ENCODE data around the gene FLVCR2. TPM values are rescaled to one million over a fixed set of nuclear protein-coding genes. Genes with fewer than 3 reads are reported as not detected.

The FLVCR2 gene
- total RNA-seq, 1 experiment from 2014 or later = 12.4 TPM

- 0 out of 2 replicates have a peak overlapping the region, but pooled peaks have one; percentile 47 for H3K4me2 ChIP-seq
- no peaks in the 10 kb centered on the region for H3K9me2 ChIP-seq (ENCODE audit: insufficient read depth)
- no peaks in the 10 kb centered on the region for H3K9me3 ChIP-seq (ENCODE audit: insufficient read depth, low read depth)
- DNase-seq = no peak
- ChIA-PET POLR2A (ENCODE audit: unreplicated experiment) (no interaction called here), CTCF (interaction anchor here (0.5 kb wide), 1 partner anchor 501 kb away, joined by 8 read pairs; no protein-coding TSS in a partner anchor)
- TF ChIP-seq EZH2 (IDR thresholded peaks at IDR 0.05; ENCODE audit: low read depth) (no peak), CTCF (conservative IDR thresholded peaks at IDR 0.05) (no peak)
- no peak overlapping the region for H2AFZ ChIP-seq
- peaks cover 45% of the 10 kb centered on the region for H3K4me1 ChIP-seq (replicated peaks; ENCODE audit: insufficient read depth)
- H3K79me2 ChIP-seq (ENCODE audit: low read depth) = no peaks in the 10 kb centered on the region
- no peak overlapping the region for H3K4me3 ChIP-seq
- no peaks in the 10 kb centered on the region for H3K27me3 ChIP-seq (ENCODE audit: insufficient read depth, low read depth)
- H3K36me3 ChIP-seq (ENCODE audit: low read depth) = peaks cover 22% of the 10 kb centered on the region; the same call in 1 of the 2 replicates
- H3K27ac ChIP-seq = peak overlapping the region; percentile 61
- BruUV-seq (replicated peaks) = no TSS peak
- peaks cover 39% of the 10 kb centered on the region for H3F3A ChIP-seq (ENCODE audit: insufficient read depth, low read depth)
- intact Hi-C loops (cut with micrococcal nuclease; ENCODE audit: unreplicated experiment) = loop anchor here (5.0 kb wide), 1 partner anchor 42 kb away; no protein-coding TSS in a partner anchor
- no peaks in the 10 kb centered on the region for H4K20me1 ChIP-seq (ENCODE audit: insufficient read depth)
These were observed 70.9 kb downstream of the FLVCR2 start for GRCh38 chr14:75649337-75649736.

GRCh38 chr14:75649773-75650172, 71.4 kb downstream of the FLVCR2 start:
- H3K4me3 ChIP-seq = no peak overlapping the region
- peaks cover 22% of the 10 kb centered on the region; the same call in 1 of the 2 replicates for H3K36me3 ChIP-seq (ENCODE audit: low read depth)
- POLR2A ChIA-PET (ENCODE audit: unreplicated experiment) = interaction anchor here (0.6 kb wide), 1 partner anchor 72 kb away, joined by 3 read pairs; no protein-coding TSS in a partner anchor
- no peak for DNase-seq
- TF ChIP-seq CTCF (conservative IDR thresholded peaks at IDR 0.05) = no peak
- no peak for TF ChIP-seq EZH2 (IDR thresholded peaks at IDR 0.05; ENCODE audit: low read depth)
- CTCF ChIA-PET = no interaction called here
- H3K9me3 ChIP-seq (ENCODE audit: insufficient read depth, low read depth) = no peaks in the 10 kb centered on the region
- H3K27ac ChIP-seq = peak overlapping the region; percentile 61; the same call in 1 of the 2 replicates
- no peak overlapping the region for H2AFZ ChIP-seq
- no peak overlapping the region for H3K4me2 ChIP-seq
- H3F3A ChIP-seq (ENCODE audit: insufficient read depth, low read depth) = peaks cover 40% of the 10 kb centered on the region
- no peaks in the 10 kb centered on the region for H3K27me3 ChIP-seq (ENCODE audit: insufficient read depth, low read depth)
- H3K9me2 ChIP-seq (ENCODE audit: insufficient read depth) = no peaks in the 10 kb centered on the region
- intact Hi-C loops (cut with micrococcal nuclease; ENCODE audit: unreplicated experiment) = loop anchor here (5.0 kb wide), 2 partner anchors 42 to 517 kb away; no protein-coding TSS in a partner anchor
- H4K20me1 ChIP-seq (ENCODE audit: insufficient read depth) = no peaks in the 10 kb centered on the region
- H3K4me1 ChIP-seq (replicated peaks; ENCODE audit: insufficient read depth) = peaks cover 45% of the 10 kb centered on the region
- no peaks in the 10 kb centered on the region for H3K79me2 ChIP-seq (ENCODE audit: low read depth)
- BruUV-seq (replicated peaks) = no TSS peak

- Histone ChIP-seq H3K79me2 (ENCODE audit: low read depth) (no peaks in the 10 kb centered on the region), H3K9me3 (ENCODE audit: insufficient read depth, low read depth) (no peaks in the 10 kb centered on the region), H4K20me1 (ENCODE audit: insufficient read depth) (no peaks in the 10 kb centered on the region), H3K27me3 (ENCODE audit: insufficient read depth, low read depth) (no peaks in the 10 kb centered on the region), H3K9me2 (ENCODE audit: insufficient read depth) (no peaks in the 10 kb centered on the region), H3K27ac (no peak overlapping the region), H3K4me1 (replicated peaks; ENCODE audit: insufficient read depth) (peaks cover 44% of the 10 kb centered on the region), H3F3A (ENCODE audit: insufficient read depth, low read depth) (peaks cover 42% of the 10 kb centered on the region), H3K4me3 (no peak overlapping the region), H2AFZ (no peak overlapping the region), H3K4me2 (no peak overlapping the region), H3K36me3 (ENCODE audit: low read depth) (peaks cover 22% of the 10 kb centered on the region; the same call in 1 of the 2 replicates)
- no peak for DNase-seq
- intact Hi-C loops (cut with micrococcal nuclease; ENCODE audit: unreplicated experiment) = loop anchor here (5.0 kb wide), 1 partner anchor 518 kb away; no protein-coding TSS in a partner anchor
- ChIA-PET POLR2A (ENCODE audit: unreplicated experiment) (interaction anchor here (0.6 kb wide), 1 partner anchor 73 kb away, joined by 3 read pairs; no protein-coding TSS in a partner anchor), CTCF (interaction anchor here (0.5 kb wide), 1 partner anchor 468 kb away, joined by 3 read pairs; no protein-coding TSS in a partner anchor)
- no peak for TF ChIP-seq CTCF (conservative IDR thresholded peaks at IDR 0.05)
- no peak for TF ChIP-seq EZH2 (IDR thresholded peaks at IDR 0.05; ENCODE audit: low read depth)
- BruUV-seq (replicated peaks) = no TSS peak
These were observed 72.0 kb downstream of the FLVCR2 start for GRCh38 chr14:75650253-75651058.

Data from PC-9 (cell line).